ENCODE results near the gene NPTXR. TPM values are rescaled to one million over a fixed set of nuclear protein-coding genes. Genes with fewer than 3 reads are reported as not detected.

The NPTXR gene
- total and polyA plus RNA-seq, 4 donors = 0.98 to 5.8 (median 2.8) TPM

GRCh38 chr22:38828191-38828590 is 15.6 kb downstream of the NPTXR start:
- no peak overlapping the region for H3K4me3 ChIP-seq
- 59 to 66% methylated on average over 11 of the region's 11 CpGs for WGBS, 2 donors
- H3K27me3 ChIP-seq (ENCODE audit: control insufficient read depth in 3 of 3, insufficient read depth in 3 of 3, low read length in 2 of 3) = no peaks in the 10 kb centered on the region
- no peak overlapping the region for H3K9ac ChIP-seq (ENCODE audit: insufficient read depth in 1 of 2, low read length in 2 of 2)
- DNase-seq (no peak), ATAC-seq (ENCODE audit: insufficient read depth, low FRiP score) (no peak)
- H3K9me3 ChIP-seq (ENCODE audit: control insufficient read depth in 4 of 4, insufficient read depth in 3 of 4, low read length in 3 of 4) = no peaks in the 10 kb centered on the region
- no peak for TF ChIP-seq CTCF (IDR thresholded peaks at IDR 0.05; ENCODE audit: control extremely low read depth, extremely low read depth)
- H3K4me1 ChIP-seq (ENCODE audit: control insufficient read depth in 5 of 5, insufficient read depth in 5 of 5, low read length in 5 of 5) = peaks cover 0 to 16% (median 0%) of the 10 kb centered on the region in 5 donors
- H3K36me3 ChIP-seq (ENCODE audit: control insufficient read depth in 4 of 4, insufficient read depth in 4 of 4, low read length in 4 of 4) = no peaks in the 10 kb centered on the region
- H3K27ac ChIP-seq (ENCODE audit: low read depth in 1 of 2, low read length in 1 of 2) = no peak overlapping the region

GRCh38 chr22:38827510-38827909 is 16.3 kb downstream of the NPTXR start:
- TF ChIP-seq CTCF (IDR thresholded peaks at IDR 0.05; ENCODE audit: control extremely low read depth, extremely low read depth) = no peak
- DNase-seq (no peak), ATAC-seq (ENCODE audit: insufficient read depth, low FRiP score) (no peak)
- Histone ChIP-seq H3K4me1 (ENCODE audit: control insufficient read depth in 5 of 5, insufficient read depth in 5 of 5, low read length in 5 of 5) (peaks cover 0 to 10% (median 0%) of the 10 kb centered on the region in 5 donors), H3K27ac (ENCODE audit: low read depth in 1 of 2, low read length in 1 of 2) (no peak overlapping the region), H3K9ac (ENCODE audit: insufficient read depth in 1 of 2, low read length in 2 of 2) (no peak overlapping the region), H3K27me3 (ENCODE audit: control insufficient read depth in 3 of 3, insufficient read depth in 3 of 3, low read length in 2 of 3) (no peaks in the 10 kb centered on the region), H3K9me3 (ENCODE audit: control insufficient read depth in 4 of 4, insufficient read depth in 3 of 4, low read length in 3 of 4) (no peaks in the 10 kb centered on the region), H3K36me3 (ENCODE audit: control insufficient read depth in 4 of 4, insufficient read depth in 4 of 4, low read length in 4 of 4) (no peaks in the 10 kb centered on the region), H3K4me3 (no peak overlapping the region)

GRCh38 chr22:38826801-38827200 is 17.0 kb downstream of the NPTXR start:
- 75 to 93% methylated on average over 5 of the region's 5 CpGs for WGBS, 2 donors
- no peak for DNase-seq
- ATAC-seq (ENCODE audit: insufficient read depth, low FRiP score) = no peak

More at GRCh38 chr22:38826801-38827200, 17.0 kb downstream of the NPTXR start:
- TF ChIP-seq CTCF (IDR thresholded peaks at IDR 0.05; ENCODE audit: control extremely low read depth, extremely low read depth) = no peak
- Histone ChIP-seq H3K9ac (ENCODE audit: insufficient read depth in 1 of 2, low read length in 2 of 2) (no peak overlapping the region), H3K27ac (ENCODE audit: low read depth in 1 of 2, low read length in 1 of 2) (no peak overlapping the region), H3K27me3 (ENCODE audit: control insufficient read depth in 3 of 3, insufficient read depth in 3 of 3, low read length in 2 of 3) (no peaks in the 10 kb centered on the region), H3K36me3 (ENCODE audit: control insufficient read depth in 4 of 4, insufficient read depth in 4 of 4, low read length in 4 of 4) (no peaks in the 10 kb centered on the region), H3K9me3 (ENCODE audit: control insufficient read depth in 4 of 4, insufficient read depth in 3 of 4, low read length in 3 of 4) (no peaks in the 10 kb centered on the region), H3K4me1 (ENCODE audit: control insufficient read depth in 5 of 5, insufficient read depth in 5 of 5, low read length in 5 of 5) (peaks cover 0 to 2% (median 0%) of the 10 kb centered on the region in 5 donors), H3K4me3 (no peak overlapping the region)
